HAP-1 (cell line): Measurements from ENCODE around the gene PALM3.
"Not testable (repeated sequence)": the region's sequence is repeated elsewhere in the genome, so short reads cannot be mapped to it uniquely, and the experiment has no call there.

Experiments
- DNase-seq, 2 experiments: peaks; one replicate each; pipeline ENCODE4 v3.0.0-alpha.2; 2016 to 2020; ENCODE audit warnings: low spot score in 2 of 2
- H3K27me3 ChIP-seq: fragments of 250-450 bp; sonication (Bioruptor Pico); 2 replicates; pipeline ENCODE4 v1.5.1; 2020; ENCODE audit warnings: low read depth, mild to moderate bottlenecking, moderate library complexity
- H3K36me3 ChIP-seq: fragments of 250-450 bp; sonication (Bioruptor Pico); replicated peaks from 2 replicates; pipeline ENCODE4 v1.5.1; 2020; ENCODE audit warnings: mild to moderate bottlenecking
- H3K4me1 ChIP-seq: fragments of 250-450 bp; sonication (Bioruptor Pico); 2 replicates; pipeline ENCODE4 v1.5.1; 2020; ENCODE audit warnings: mild to moderate bottlenecking
- H3K4me3 ChIP-seq: fragments of 250-450 bp; sonication (Bioruptor Pico); 2 replicates; pipeline ENCODE4 v1.5.1; 2020; ENCODE audit warnings: mild to moderate bottlenecking, moderate library complexity
- H3K9me3 ChIP-seq: fragments of 250-450 bp; sonication (Bioruptor Pico); 2 replicates; pipeline ENCODE4 v1.5.1; 2020; ENCODE audit warnings: mild to moderate bottlenecking, moderate library complexity
- in situ Hi-C: fragments of 300-500 bp; cut with MboI; formaldehyde crosslinking; loops from 3 replicates; pipeline ENCODE4 v1.14.3; 2020; ENCODE audit warnings: low sequenced_read_pairs, inconsistent platforms, mixed read lengths

PALM3 gene

DNA sequence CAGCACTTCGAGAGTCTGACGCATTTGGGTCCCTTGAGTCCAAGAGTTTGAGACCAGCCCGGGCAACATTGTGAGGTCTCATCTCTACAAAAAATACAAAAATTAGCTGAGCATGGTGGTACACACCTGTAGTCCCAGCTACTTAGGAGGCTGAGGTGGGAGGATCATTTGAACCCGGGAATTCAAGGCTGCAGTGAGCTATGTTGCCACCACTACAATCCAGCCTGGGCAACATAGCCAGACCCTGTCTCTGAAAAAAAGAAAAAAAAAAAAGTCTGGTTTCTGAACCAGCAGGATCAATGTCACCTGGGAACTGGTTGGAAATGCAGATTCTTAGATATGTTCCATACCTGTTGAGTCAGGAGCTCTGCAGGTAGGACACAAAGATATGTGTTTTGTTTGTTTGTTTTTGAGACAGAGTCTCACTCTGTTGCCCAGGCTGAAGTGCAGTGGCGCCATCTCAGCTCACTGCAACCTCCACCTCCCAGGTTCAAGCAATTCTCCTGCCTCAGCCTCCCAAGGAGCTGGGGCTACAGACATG lies 35.2 kb downstream of the PALM3 start:
- DNase-seq, H3K36me3 ChIP-seq, in situ Hi-C loops, H3K27me3 ChIP-seq, H3K9me3 ChIP-seq, H3K4me3 ChIP-seq: not testable (repeated sequence)
- peaks cover 10% of the 10 kb centered on the region for H3K4me1 ChIP-seq

GRCh38 chr19:14023404-14024235 lies 38.3 kb downstream of the PALM3 start:
- Histone ChIP-seq H3K9me3 (no peaks in the 10 kb centered on the region), H3K36me3 (no peaks in the 10 kb centered on the region), H3K27me3 (no peaks in the 10 kb centered on the region), H3K4me1 (peaks cover 11% of the 10 kb centered on the region), H3K4me3 (no peak overlapping the region)
- DNase-seq = peak; percentile 79 to 82
- in situ Hi-C loops = loop anchor here (25.0 kb wide), 1 partner anchor 861 kb away; the partner anchor contains the start of genes IER2 and STX10

GRCh38 chr19:14022469-14022868 lies 39.4 kb downstream of the PALM3 start:
- H3K4me1 ChIP-seq = peaks cover 11% of the 10 kb centered on the region
- in situ Hi-C loops = loop anchor here (25.0 kb wide), 1 partner anchor 860 kb away; the partner anchor contains the start of genes IER2 and STX10
- no peaks in the 10 kb centered on the region for H3K36me3 ChIP-seq
- no peaks in the 10 kb centered on the region for H3K27me3 ChIP-seq
- no peaks in the 10 kb centered on the region for H3K9me3 ChIP-seq
- no peak overlapping the region for H3K4me3 ChIP-seq
- no peak for DNase-seq

DNA sequence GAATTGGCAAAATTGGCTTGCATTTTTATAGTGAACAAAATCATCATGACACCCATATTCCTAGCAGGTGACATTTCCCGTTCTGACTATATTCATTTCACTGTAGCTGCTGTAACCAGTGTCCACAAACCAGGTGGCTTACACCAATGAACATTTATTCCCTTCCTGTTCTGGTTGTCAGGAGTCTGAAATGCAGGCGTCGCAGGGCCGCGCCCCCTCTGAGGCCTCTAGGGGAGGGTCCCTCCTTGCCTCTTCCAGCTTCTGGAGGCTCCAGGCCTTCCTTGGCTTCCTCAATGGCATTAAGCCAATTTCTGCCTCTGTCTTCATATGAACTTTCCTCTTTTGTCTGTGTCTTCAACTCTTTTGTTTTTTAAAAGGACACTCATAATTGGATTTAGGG lies 40.4 kb downstream of the PALM3 start:
- no peak overlapping the region for H3K4me3 ChIP-seq
- no peaks in the 10 kb centered on the region for H3K36me3 ChIP-seq
- in situ Hi-C loops = loop anchor here (25.0 kb wide), 1 partner anchor 859 kb away; the partner anchor contains the start of genes IER2 and STX10
- peak; percentile 50 to 71 for DNase-seq
- no peaks in the 10 kb centered on the region for H3K9me3 ChIP-seq
- H3K4me1 ChIP-seq = peaks cover 11% of the 10 kb centered on the region
- no peaks in the 10 kb centered on the region for H3K27me3 ChIP-seq

GRCh38 chr19:14019739-14020138 lies 42.1 kb downstream of the PALM3 start:
- H3K4me3 ChIP-seq, H3K27me3 ChIP-seq, DNase-seq, H3K36me3 ChIP-seq, H3K9me3 ChIP-seq: not testable (repeated sequence)
- in situ Hi-C loops = loop anchor here (25.0 kb wide), 1 partner anchor 857 kb away; the partner anchor contains the start of genes IER2 and STX10
- peaks cover 11% of the 10 kb centered on the region for H3K4me1 ChIP-seq

DNA sequence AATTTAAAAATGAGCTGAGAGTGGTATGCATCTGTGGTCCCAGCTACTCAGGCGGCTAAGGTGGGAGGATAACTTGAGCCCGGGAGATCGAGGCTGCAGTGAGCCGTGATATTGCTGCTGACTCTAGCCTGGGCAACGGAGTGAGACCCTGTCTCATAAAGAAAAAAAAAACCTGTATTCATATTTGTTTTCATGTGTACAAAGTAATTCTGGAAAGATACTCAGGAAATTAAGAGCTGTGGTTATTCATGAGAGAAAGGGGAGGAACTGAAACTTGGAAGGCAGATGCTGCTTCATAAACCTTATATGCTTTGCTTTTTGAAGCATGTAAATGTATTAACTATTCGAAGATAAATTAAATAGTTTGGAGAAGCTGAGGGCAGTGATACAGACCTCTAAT lies 42.8 kb downstream of the PALM3 start:
- no peak for DNase-seq
- no peaks in the 10 kb centered on the region for H3K27me3 ChIP-seq
- in situ Hi-C loops = loop anchor here (25.0 kb wide), 1 partner anchor 857 kb away; the partner anchor contains the start of genes IER2 and STX10

GRCh38 chr19:14015524-14016035 lies 46.3 kb downstream of the PALM3 start:
- DNase-seq = no peak
- Histone ChIP-seq H3K4me3 (no peak overlapping the region), H3K36me3 (no peaks in the 10 kb centered on the region), H3K4me1 (no peaks in the 10 kb centered on the region; the same call in 1 of the 2 replicates), H3K27me3 (no peaks in the 10 kb centered on the region), H3K9me3 (no peaks in the 10 kb centered on the region)
- in situ Hi-C loops = loop anchor here (25.0 kb wide), 1 partner anchor 853 kb away; the partner anchor contains the start of genes IER2 and STX10

More for the DNA sequence above, 42.8 kb downstream of the PALM3 start:
- H3K36me3 ChIP-seq = no peaks in the 10 kb centered on the region
- H3K4me3 ChIP-seq = no peak overlapping the region
- peaks cover 11% of the 10 kb centered on the region for H3K4me1 ChIP-seq
- no peaks in the 10 kb centered on the region for H3K9me3 ChIP-seq

DNA sequence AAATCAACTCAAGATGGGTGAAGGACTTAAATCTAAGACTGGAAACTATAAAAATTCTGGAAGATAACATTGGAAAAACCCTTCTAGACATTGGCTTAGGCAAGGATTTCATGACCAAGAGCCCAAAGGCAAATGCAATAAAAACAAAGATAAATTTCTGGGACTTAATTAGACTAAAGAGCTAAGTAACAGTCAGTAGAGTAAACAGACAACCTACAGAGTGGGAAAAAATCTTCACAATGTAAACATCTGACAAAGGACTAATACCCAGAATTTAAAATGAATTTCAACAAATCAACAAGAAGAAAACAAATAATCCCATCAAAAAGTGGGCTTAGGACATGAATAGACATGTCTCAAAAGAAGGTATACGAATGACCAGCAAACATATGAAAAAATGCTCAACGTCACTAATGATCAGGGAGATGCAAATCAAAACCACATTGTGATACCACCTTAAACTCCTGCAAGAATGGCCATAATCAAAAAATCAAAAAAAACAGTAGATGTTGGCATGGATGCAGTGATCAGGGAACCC lies 49.4 kb downstream of the PALM3 start:
- H3K4me1 ChIP-seq = no peaks in the 10 kb centered on the region; the same call in 1 of the 2 replicates
- in situ Hi-C loops = loop anchor here (25.0 kb wide), 1 partner anchor 850 kb away; the partner anchor contains the start of genes IER2 and STX10
- DNase-seq = no peak

GRCh38 chr19:14006766-14007562 lies 54.9 kb downstream of the PALM3 start:
- in situ Hi-C loops = loop anchor here (25.0 kb wide), 1 partner anchor 845 kb away; the partner anchor contains the start of genes IER2 and STX10
- peak in 1 of 2 experiments; percentile 89 for DNase-seq

More for the DNA sequence above, 49.4 kb downstream of the PALM3 start:
- H3K4me3 ChIP-seq = no peak overlapping the region
- no peaks in the 10 kb centered on the region for H3K36me3 ChIP-seq
- no peaks in the 10 kb centered on the region for H3K9me3 ChIP-seq
- no peaks in the 10 kb centered on the region for H3K27me3 ChIP-seq

GRCh38 chr19:14006085-14006765 lies 55.7 kb downstream of the PALM3 start, which contains the start of gene RFX1:
RFX1 (minus strand) TSS chr19:14006320; CDS start chr19:13993843, 12,477 bp downstream.
- peak; percentile 99 to 100 for DNase-seq
- H3K4me1 ChIP-seq = peaks cover 7% of the 10 kb centered on the region; the same call in 1 of the 2 replicates
- in situ Hi-C loops = loop anchor here (25.0 kb wide), 1 partner anchor 844 kb away; the partner anchor contains the start of genes IER2 and STX10
- no peaks in the 10 kb centered on the region for H3K9me3 ChIP-seq
- no peaks in the 10 kb centered on the region for H3K27me3 ChIP-seq
- H3K4me3 ChIP-seq = peak within 1 kb of the TSS; percentile 67
- H3K36me3 ChIP-seq = no peaks in the 10 kb centered on the region

More at GRCh38 chr19:14006766-14007562, 54.9 kb downstream of the PALM3 start:
- Histone ChIP-seq H3K4me1 (peaks cover 7% of the 10 kb centered on the region; the same call in 1 of the 2 replicates), H3K36me3 (no peaks in the 10 kb centered on the region), H3K4me3 (peak overlapping the region; percentile 67), H3K9me3 (no peaks in the 10 kb centered on the region), H3K27me3 (no peaks in the 10 kb centered on the region)

GRCh38 chr19:14005349-14006084 lies 56.4 kb downstream of the PALM3 start:
- Histone ChIP-seq H3K4me3 (peak overlapping the region; percentile 67), H3K27me3 (no peaks in the 10 kb centered on the region), H3K4me1 (peaks cover 7% of the 10 kb centered on the region; the same call in 1 of the 2 replicates), H3K9me3 (no peaks in the 10 kb centered on the region), H3K36me3 (no peaks in the 10 kb centered on the region)
- peak; percentile 65 to 95 for DNase-seq
- in situ Hi-C loops = loop anchor here (25.0 kb wide), 1 partner anchor 843 kb away; the partner anchor contains the start of genes IER2 and STX10
